ENCODE results near the gene LY86.

GRCh38 chr6:6575143-6575542 is 13.4 kb upstream of the LY86 start:
- no peak for TF ChIP-seq EP300 (IDR thresholded peaks at IDR 0.05)
- no peak for TF ChIP-seq POLR2A (IDR thresholded peaks at IDR 0.05)
- TF ChIP-seq, protein P1, sequence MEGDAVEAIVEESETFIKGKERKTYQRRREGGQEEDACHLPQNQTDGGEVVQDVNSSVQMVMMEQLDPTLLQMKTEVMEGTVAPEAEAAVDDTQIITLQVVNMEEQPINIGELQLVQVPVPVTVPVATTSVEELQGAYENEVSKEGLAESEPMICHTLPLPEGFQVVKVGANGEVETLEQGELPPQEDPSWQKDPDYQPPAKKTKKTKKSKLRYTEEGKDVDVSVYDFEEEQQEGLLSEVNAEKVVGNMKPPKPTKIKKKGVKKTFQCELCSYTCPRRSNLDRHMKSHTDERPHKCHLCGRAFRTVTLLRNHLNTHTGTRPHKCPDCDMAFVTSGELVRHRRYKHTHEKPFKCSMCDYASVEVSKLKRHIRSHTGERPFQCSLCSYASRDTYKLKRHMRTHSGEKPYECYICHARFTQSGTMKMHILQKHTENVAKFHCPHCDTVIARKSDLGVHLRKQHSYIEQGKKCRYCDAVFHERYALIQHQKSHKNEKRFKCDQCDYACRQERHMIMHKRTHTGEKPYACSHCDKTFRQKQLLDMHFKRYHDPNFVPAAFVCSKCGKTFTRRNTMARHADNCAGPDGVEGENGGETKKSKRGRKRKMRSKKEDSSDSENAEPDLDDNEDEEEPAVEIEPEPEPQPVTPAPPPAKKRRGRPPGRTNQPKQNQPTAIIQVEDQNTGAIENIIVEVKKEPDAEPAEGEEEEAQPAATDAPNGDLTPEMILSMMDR (IDR thresholded peaks at IDR 0.05), result no peak

Data from upper lobe of left lung (tissue), 4 donors.